HepG2 (cell line): ENCODE results near the gene CDC42BPG. TPM values are rescaled to one million over a fixed set of nuclear protein-coding genes. Genes with fewer than 3 reads are reported as not detected.

ENCODE experiments used
- FOXA3 ChIP-seq: IDR thresholded peaks from 2 replicates; pipeline ENCODE4 v1.6.1; 2016; ENCODE audit warnings: missing genetic modification reagents, missing compliant biosample characterization
- KDM1A ChIP-seq: IDR thresholded peaks from 2 replicates; pipeline ENCODE4 v1.6.1; 2016; ENCODE audit warnings: missing compliant biosample characterization
- SALL2 ChIP-seq: sonication (generic); formaldehyde crosslinking; IDR thresholded peaks from 2 replicates; pipeline ENCODE4 v1.8.1; 2023; ENCODE audit warnings: mild to moderate bottlenecking, missing genetic modification reagents, inconsistent platforms
- TFAP4 ChIP-seq: sonication (generic); IDR thresholded peaks from 2 replicates; pipeline ENCODE4 v1.6.1; 2016; ENCODE audit warnings: low read depth, borderline replicate concordance
- THRA ChIP-seq: sonication (generic); formaldehyde crosslinking; IDR thresholded peaks from 2 replicates; pipeline ENCODE4 v1.4.0; 2020; ENCODE audit warnings: missing genetic modification reagents, borderline replicate concordance
- ZBTB39 ChIP-seq: sonication (generic); formaldehyde crosslinking; IDR thresholded peaks from 2 replicates; pipeline ENCODE4 v1.5.0; 2020; ENCODE audit warnings: missing genetic modification reagents
- ZNF503 ChIP-seq: sonication (generic); formaldehyde crosslinking; IDR thresholded peaks from 2 replicates; pipeline ENCODE4 v1.4.0; 2020; ENCODE audit warnings: missing genetic modification reagents
- ZNF574 ChIP-seq: sonication (generic); formaldehyde crosslinking; IDR thresholded peaks from 2 replicates; pipeline ENCODE4 v1.4.0; 2020; ENCODE audit warnings: missing genetic modification reagents
- ZNF605 ChIP-seq: sonication (generic); formaldehyde crosslinking; IDR thresholded peaks from 2 replicates; pipeline ENCODE4 v1.8.0; 2022; ENCODE audit warnings: mild to moderate bottlenecking, missing genetic modification reagents
- ZNF607 ChIP-seq: sonication (generic); formaldehyde crosslinking; IDR thresholded peaks from 2 replicates; pipeline ENCODE4 v1.5.1; 2020; ENCODE audit warnings: missing genetic modification reagents, mild to moderate bottlenecking, borderline replicate concordance
- polyA plus RNA-seq, 8 experiments: library from polyadenylated mRNA; depleted of rRNA in 3 of 8; stranded (reverse) in 7 of 8; unstranded in 1 of 8; fragments of >200 nt; fragmentation: Illumina TruSeq in 4 of 8; extraction: Trizol in 4 of 8; gene quantifications; 2 replicates each; pipeline versions ENCODE4 v1.2.1 to v1.2.3, GENCODE V29; 2011 to 2016; ENCODE audit warnings: low read depth in 4 of 8, missing spikeins in 1 of 8, mixed read lengths in 1 of 8; ENCODE audit not compliant: insufficient read depth in 1 of 8
- total RNA-seq, 5 experiments: library from RNA; depleted of rRNA; stranded (reverse); fragments of >200 nt; fragmentation: Illumina TruSeq; extraction: Trizol; gene quantifications; 2 replicates each; pipeline ENCODE4 v1.2.3, GENCODE V29; 2016; ENCODE audit warnings: low read depth in 1 of 5
- TF ChIP-seq, protein P1 (sequence below): IDR thresholded peaks from 2 replicates; pipeline ENCODE4 v1.6.1; 2016; ENCODE audit warnings: low read depth
- TF ChIP-seq, protein P2 (sequence below): sonication (generic); formaldehyde crosslinking; IDR thresholded peaks from 2 replicates; pipeline ENCODE4 v1.8.1; 2023; ENCODE audit warnings: mild to moderate bottlenecking, inconsistent platforms, moderate library complexity, missing genetic modification reagents, borderline replicate concordance

CDC42BPG gene
- total and polyA plus RNA-seq, 2 of the 13 experiments (the other 11 are each of a cell fraction or from before 2014, with no cell fraction given): 0.55 to 1.4 TPM

DNA sequence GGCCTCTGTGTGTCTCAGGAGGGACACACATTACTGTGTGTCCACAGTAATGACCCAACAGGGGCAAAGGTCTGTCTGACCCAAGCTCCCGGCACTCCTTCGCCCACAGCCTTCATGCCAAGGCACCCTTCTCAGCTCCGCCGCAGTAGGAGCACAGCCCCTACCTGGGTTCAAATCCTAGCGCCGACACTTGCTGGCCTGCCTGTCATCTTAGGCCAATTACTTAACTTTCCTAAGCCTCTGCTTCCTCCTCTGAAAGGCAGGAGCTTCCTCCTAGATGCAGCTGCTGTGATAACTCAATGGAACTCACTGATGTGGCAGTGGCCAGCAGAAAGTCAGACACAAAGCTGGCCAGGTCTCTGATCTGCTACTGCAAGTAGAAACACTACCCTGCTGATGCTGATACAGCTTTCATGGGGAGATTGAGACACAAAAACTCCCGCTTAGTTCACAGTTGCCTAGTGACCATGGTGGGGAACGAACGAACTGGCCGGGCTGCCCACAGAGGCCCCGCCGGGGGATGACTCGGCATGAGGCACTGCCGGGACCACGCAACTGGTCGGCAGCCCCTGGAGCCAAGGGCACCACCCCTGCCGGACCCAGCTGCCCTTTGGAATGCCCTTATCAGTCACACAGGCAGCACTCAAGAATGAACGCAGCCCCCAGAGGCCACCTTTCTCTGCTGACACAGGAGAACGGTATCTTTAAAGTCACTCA is 25.9 kb upstream of the CDC42BPG start (continued):
- TF ChIP-seq, protein P1, sequence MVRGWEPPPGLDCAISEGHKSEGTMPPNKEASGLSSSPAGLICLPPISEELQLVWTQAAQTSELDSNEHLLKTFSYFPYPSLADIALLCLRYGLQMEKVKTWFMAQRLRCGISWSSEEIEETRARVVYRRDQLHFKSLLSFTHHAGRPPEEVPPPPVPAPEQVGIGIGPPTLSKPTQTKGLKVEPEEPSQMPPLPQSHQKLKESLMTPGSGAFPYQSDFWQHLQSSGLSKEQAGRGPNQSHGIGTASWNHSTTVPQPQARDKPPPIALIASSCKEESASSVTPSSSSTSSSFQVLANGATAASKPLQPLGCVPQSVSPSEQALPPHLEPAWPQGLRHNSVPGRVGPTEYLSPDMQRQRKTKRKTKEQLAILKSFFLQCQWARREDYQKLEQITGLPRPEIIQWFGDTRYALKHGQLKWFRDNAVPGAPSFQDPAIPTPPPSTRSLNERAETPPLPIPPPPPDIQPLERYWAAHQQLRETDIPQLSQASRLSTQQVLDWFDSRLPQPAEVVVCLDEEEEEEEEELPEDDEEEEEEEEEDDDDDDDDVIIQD (CRISPR knock-in tag): no peak
- TF ChIP-seq KDM1A (CRISPR knock-in tag) (no peak), ZBTB39 (no peak), FOXA3 (CRISPR knock-in tag) (0 out of 2 replicates have a peak, but pooled peaks have one; percentile 20), TFAP4 (peak; percentile 72), SALL2 (0 out of 2 replicates have a peak, but pooled peaks have one; percentile 50), ZNF605 (0 out of 2 replicates have a peak, but pooled peaks have one; percentile 10), ZNF607 (CRISPR knock-in tag) (no peak), ZNF503 (CRISPR knock-in tag) (0 out of 2 replicates have a peak, but pooled peaks have one; percentile 37), THRA (CRISPR knock-in tag) (peak; percentile 27; the same call in 1 of the 2 replicates), ZNF574 (CRISPR knock-in tag) (peak; percentile 54)
- TF ChIP-seq, protein P2, sequence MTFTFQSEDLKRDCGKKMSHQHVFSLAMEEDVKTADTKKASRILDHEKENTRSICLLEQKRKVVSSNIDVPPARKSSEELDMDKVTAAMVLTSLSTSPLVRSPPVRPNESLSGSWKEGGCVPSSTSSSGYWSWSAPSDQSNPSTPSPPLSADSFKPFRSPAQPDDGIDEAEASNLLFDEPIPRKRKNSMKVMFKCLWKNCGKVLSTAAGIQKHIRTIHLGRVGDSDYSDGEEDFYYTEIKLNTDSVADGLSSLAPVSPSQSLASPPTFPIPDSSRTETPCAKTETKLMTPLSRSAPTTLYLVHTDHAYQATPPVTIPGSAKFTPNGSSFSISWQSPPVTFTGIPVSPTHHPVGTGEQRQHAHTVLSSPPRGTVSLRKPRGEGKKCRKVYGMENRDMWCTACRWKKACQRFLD (CRISPR knock-in tag): 0 out of 2 replicates have a peak, but pooled peaks have one; percentile 33
